Choroid plexus epithelial cell (primary cell): ENCODE measurements around the gene STOML1.

ENCODE experiments used
- DNase-seq: peaks from one replicate; pipeline ENCODE4 v3.0.0-alpha.2; 2010; ENCODE audit warnings: low read depth
- H3K4me3 ChIP-seq: 2 replicates; pipeline ENCODE4 v1.5.1; 2011; ENCODE audit warnings: low read depth, mild to moderate bottlenecking, control low read depth, low read length, moderate library complexity
- TF ChIP-seq, protein P1 (sequence below): conservative IDR thresholded peaks from 2 replicates; pipeline ENCODE4 v1.5.1; 2011; ENCODE audit warnings: low read depth, mild to moderate bottlenecking, control low read depth, inconsistent platforms, low read length, moderate library complexity

The STOML1 gene

DNA sequence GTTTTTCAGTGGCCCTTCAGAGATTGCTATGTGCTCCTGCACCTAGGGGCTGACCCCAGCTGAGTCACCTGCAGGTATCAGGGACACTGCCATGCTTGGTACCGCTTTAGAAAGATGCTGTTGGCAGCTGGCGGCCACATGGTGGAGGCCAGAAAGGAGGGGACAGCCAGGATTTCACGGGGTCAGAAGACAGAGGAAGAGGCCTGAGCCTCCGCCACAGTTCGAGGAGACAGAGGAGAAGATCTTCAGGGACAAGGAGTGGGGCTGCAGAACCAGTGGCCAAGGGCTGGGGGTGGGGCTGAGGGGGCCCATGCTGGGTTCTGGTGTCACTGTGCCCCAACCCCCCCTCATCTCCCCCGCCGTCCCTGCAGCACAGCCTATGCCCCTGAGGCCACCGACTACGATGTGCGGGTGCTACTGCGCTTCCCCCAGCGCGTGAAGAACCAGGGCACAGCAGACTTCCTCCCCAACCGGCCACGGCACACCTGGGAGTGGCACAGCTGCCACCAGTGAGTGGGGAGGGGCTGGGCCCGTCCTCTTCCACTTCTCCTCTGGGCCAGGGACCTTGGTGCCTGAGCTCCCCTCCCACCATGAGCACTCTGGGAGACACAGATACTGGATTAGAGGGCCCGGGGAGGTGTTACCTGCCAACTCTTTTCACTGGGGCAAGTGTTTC, 45.9 kb downstream of the STOML1 start:
- no peak overlapping the region for H3K4me3 ChIP-seq
- TF ChIP-seq, protein P1, sequence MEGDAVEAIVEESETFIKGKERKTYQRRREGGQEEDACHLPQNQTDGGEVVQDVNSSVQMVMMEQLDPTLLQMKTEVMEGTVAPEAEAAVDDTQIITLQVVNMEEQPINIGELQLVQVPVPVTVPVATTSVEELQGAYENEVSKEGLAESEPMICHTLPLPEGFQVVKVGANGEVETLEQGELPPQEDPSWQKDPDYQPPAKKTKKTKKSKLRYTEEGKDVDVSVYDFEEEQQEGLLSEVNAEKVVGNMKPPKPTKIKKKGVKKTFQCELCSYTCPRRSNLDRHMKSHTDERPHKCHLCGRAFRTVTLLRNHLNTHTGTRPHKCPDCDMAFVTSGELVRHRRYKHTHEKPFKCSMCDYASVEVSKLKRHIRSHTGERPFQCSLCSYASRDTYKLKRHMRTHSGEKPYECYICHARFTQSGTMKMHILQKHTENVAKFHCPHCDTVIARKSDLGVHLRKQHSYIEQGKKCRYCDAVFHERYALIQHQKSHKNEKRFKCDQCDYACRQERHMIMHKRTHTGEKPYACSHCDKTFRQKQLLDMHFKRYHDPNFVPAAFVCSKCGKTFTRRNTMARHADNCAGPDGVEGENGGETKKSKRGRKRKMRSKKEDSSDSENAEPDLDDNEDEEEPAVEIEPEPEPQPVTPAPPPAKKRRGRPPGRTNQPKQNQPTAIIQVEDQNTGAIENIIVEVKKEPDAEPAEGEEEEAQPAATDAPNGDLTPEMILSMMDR = no peak
- DNase-seq = no peak

DNA sequence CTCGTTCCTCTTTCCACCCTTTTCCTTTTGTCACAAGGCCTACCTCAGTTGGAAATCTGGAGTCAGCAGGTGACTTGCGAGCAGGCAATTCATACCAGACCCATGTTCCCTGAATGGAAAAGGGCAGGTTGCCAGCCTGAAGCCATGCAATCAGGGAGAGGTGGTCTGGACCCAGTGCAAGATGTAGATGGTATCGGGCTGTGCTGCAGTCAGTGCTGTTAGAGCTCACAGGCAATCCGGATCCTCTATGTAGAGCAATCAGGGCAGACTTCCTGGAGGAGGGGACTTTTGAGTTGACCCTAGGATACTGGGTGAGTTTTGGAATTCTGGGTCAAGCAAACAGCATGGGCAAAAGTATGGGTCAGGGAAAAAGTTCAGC, 47.0 kb downstream of the STOML1 start:
- H3K4me3 ChIP-seq = no peak overlapping the region
- DNase-seq = no peak
- TF ChIP-seq, protein P1 = no peak

- no peak overlapping the region for H3K4me3 ChIP-seq
- TF ChIP-seq, protein P1 = no peak
- no peak for DNase-seq
Measured at GRCh38 chr15:73944161-73945129, 47.6 kb downstream of the STOML1 start.

GRCh38 chr15:73942751-73943270, 49.3 kb downstream of the STOML1 start:
- TF ChIP-seq, protein P1 = no peak
- no peak for DNase-seq
- H3K4me3 ChIP-seq = no peak overlapping the region

GRCh38 chr15:73941871-73942635, 50.0 kb downstream of the STOML1 start:
- TF ChIP-seq, protein P1 = no peak
- peak; percentile 37 for DNase-seq
- H3K4me3 ChIP-seq = no peak overlapping the region

- no peak overlapping the region for H3K4me3 ChIP-seq
- TF ChIP-seq, protein P1 = no peak
- DNase-seq = no peak
Measured at GRCh38 chr15:73941449-73941848, 50.6 kb downstream of the STOML1 start.
